ENCODE results near the gene COG5. TPM values are rescaled to one million over a fixed set of nuclear protein-coding genes. Genes with fewer than 3 reads are reported as not detected.

The COG5 gene
- total and polyA plus RNA-seq, 2 of the 4 experiments (the other 2 are of a cell fraction): 18.5 to 27.4 TPM

- Histone ChIP-seq H2BK15ac (ENCODE audit: low read depth, low read length) (no peak overlapping the region), H3K4me3 (ENCODE audit: insufficient read depth, low read depth, low read length) (no peak overlapping the region), H2AK5ac (ENCODE audit: low read depth, low read length) (no peak overlapping the region), H3K27me3 (ENCODE audit: control insufficient read depth, insufficient read depth, low read length) (no peaks in the 10 kb centered on the region), H4K91ac (ENCODE audit: insufficient read depth, low read depth, low read length) (no peak overlapping the region), H3K4me2 (ENCODE audit: low read depth, low read length) (no peak overlapping the region), H3K79me1 (ENCODE audit: low read depth in 1 of 2, low read length in 2 of 2) (peaks cover 3 to 21% of the 10 kb centered on the region in 2 experiments; a peak in 3 of 4 replicates), H3K4ac (ENCODE audit: low read depth, low read length) (no peak overlapping the region), H3K27ac (ENCODE audit: insufficient read depth, low read length) (no peak overlapping the region), H3K14ac (replicated peaks; ENCODE audit: low read depth, low read length) (no peak overlapping the region), H3K9me1 (ENCODE audit: insufficient read depth, low read length) (peaks cover 5% of the 10 kb centered on the region; the same call in 1 of the 2 replicates), H3K4me1 (ENCODE audit: control insufficient read depth, insufficient read depth, low read length) (no peaks in the 10 kb centered on the region), H3K9ac (ENCODE audit: low read depth, low read length) (no peak overlapping the region), H2BK20ac (ENCODE audit: low read depth, low read length) (no peak overlapping the region), H3K36me3 (ENCODE audit: control insufficient read depth, insufficient read depth, low read length) (no peaks in the 10 kb centered on the region), H4K20me1 (ENCODE audit: insufficient read depth, low read length) (no peaks in the 10 kb centered on the region; the same call in 1 of the 2 replicates), H2BK5ac (ENCODE audit: low read depth, low read length, poor library complexity, severe bottlenecking) (no peak overlapping the region), H2AFZ (replicated peaks; ENCODE audit: low read length, poor library complexity) (no peak overlapping the region), H3K9me3 (ENCODE audit: control insufficient read depth, insufficient read depth, low read length) (no peaks in the 10 kb centered on the region), H4K8ac (ENCODE audit: low read depth in 2 of 2, low read length in 2 of 2) (no peak overlapping the region), H2BK120ac (ENCODE audit: low read depth, low read length) (no peak overlapping the region), H3K23ac (ENCODE audit: low read depth, low read length) (no peak overlapping the region), H3K56ac (ENCODE audit: extremely low read depth, insufficient read depth, low read length) (no peak overlapping the region), H3K18ac (ENCODE audit: low read depth, low read length) (no peak overlapping the region), H4K5ac (ENCODE audit: low read depth, low read length) (no peak overlapping the region), H2AK9ac (replicated peaks; ENCODE audit: low read depth, low read length, poor library complexity) (no peak overlapping the region)
- TF ChIP-seq MAZ (IDR thresholded peaks at IDR 0.05; ENCODE audit: borderline replicate concordance, low read depth, low read length) (no peak), NFE2L2 (IDR thresholded peaks at IDR 0.05; ENCODE audit: low read depth, low read length) (no peak), RAD21 (IDR thresholded peaks at IDR 0.05; ENCODE audit: low read length) (no peak), MXI1 (IDR thresholded peaks at IDR 0.05; ENCODE audit: borderline replicate concordance, low read depth, low read length) (no peak), FOS (IDR thresholded peaks at IDR 0.05; ENCODE audit: low read depth, low read length) (no peak), RCOR1 (IDR thresholded peaks at IDR 0.05; ENCODE audit: insufficient replicate concordance, low read length) (no peak), RFX5 (IDR thresholded peaks at IDR 0.05; ENCODE audit: low read depth, low read length) (no peak), BHLHE40 (IDR thresholded peaks at IDR 0.05; ENCODE audit: low read depth, low read length) (no peak), CHD1 (IDR thresholded peaks at IDR 0.05; ENCODE audit: low read depth, low read length) (no peak), MAFK (IDR thresholded peaks at IDR 0.05; ENCODE audit: low read depth, low read length) (no peak), POLR2A (IDR thresholded peaks at IDR 0.05; ENCODE audit: low read depth, low read length) (no peak)
- TF ChIP-seq, protein P1, sequence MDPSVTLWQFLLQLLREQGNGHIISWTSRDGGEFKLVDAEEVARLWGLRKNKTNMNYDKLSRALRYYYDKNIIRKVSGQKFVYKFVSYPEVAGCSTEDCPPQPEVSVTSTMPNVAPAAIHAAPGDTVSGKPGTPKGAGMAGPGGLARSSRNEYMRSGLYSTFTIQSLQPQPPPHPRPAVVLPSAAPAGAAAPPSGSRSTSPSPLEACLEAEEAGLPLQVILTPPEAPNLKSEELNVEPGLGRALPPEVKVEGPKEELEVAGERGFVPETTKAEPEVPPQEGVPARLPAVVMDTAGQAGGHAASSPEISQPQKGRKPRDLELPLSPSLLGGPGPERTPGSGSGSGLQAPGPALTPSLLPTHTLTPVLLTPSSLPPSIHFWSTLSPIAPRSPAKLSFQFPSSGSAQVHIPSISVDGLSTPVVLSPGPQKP (IDR thresholded peaks at IDR 0.05; ENCODE audit: borderline replicate concordance, low read depth, low read length): no peak
- TF ChIP-seq, protein P2, sequence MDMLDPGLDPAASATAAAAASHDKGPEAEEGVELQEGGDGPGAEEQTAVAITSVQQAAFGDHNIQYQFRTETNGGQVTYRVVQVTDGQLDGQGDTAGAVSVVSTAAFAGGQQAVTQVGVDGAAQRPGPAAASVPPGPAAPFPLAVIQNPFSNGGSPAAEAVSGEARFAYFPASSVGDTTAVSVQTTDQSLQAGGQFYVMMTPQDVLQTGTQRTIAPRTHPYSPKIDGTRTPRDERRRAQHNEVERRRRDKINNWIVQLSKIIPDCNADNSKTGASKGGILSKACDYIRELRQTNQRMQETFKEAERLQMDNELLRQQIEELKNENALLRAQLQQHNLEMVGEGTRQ (IDR thresholded peaks at IDR 0.05; ENCODE audit: low read depth, low read length): no peak
- DNase-seq (no peak), ATAC-seq (ENCODE audit: low read depth) (no peak)
- in situ Hi-C loops (cut with MboI; ENCODE audit: low sequenced_read_pairs): no loop called here
- POLR2A ChIA-PET (ENCODE audit: unreplicated experiment): no interaction called here
- BruUV-seq (replicated peaks): no TSS peak
- dilution Hi-C loops (cut with HindIII; ENCODE audit: low sequenced_read_pairs, unreplicated experiment): no loop called here
- CTCF ChIA-PET: no interaction called here
- intact Hi-C loops (cut with micrococcal nuclease): no loop called here
These were observed 133.7 kb downstream of the COG5 start for GRCh38 chr7:107430057-107430456.

All from IMR-90 (cell line).